Esophagus squamous epithelium (tissue), 4 donors: Measurements from ENCODE around the gene STRAP.
"Not testable (repeated sequence)": the region's sequence is repeated elsewhere in the genome, so short reads cannot be mapped to it uniquely, and the experiment has no call there.

Experiments
- CTCF ChIP-seq, 6 experiments: fragments of 450-650 bp in 4 of 6; fragments of 200-600 bp in 2 of 6; sonication (generic) in 2 of 6; IDR thresholded peaks; one replicate each; pipeline ENCODE4 v1.5.1; 2016 to 2019; ENCODE audit warnings: antibody characterized with exemption in 6 of 6, mild to moderate bottlenecking in 4 of 6, moderate library complexity in 4 of 6
- POLR2A ChIP-seq, 4 donors: fragments of 450-650 bp; IDR thresholded peaks; one replicate each; pipeline ENCODE4 v1.6.1; 2017; ENCODE audit warnings: antibody characterized with exemption in 4 of 4, mild to moderate bottlenecking in 4 of 4, moderate library complexity in 3 of 4

- not testable (repeated sequence) for TF ChIP-seq CTCF, POLR2A (IDR thresholded peaks at IDR 0.05)
These were observed 29.7 kb downstream of the STRAP start for GRCh38 chr12:15911931-15912330.
